HG03521 (cell line): ENCODE measurements around the gene KLHDC7A.

Source experiments
- ATAC-seq: cut with Tn5 transposase; IDR thresholded peaks from one replicate; pipeline ENCODE4 v1.9.1; 2021; ENCODE audit warnings: mild to moderate bottlenecking, moderate library complexity; ENCODE audit not compliant: unreplicated experiment

Gene KLHDC7A

GRCh38 chr1:18470671-18471355 lies 9.9 kb upstream of the KLHDC7A start:
- ATAC-seq = no peak

- ATAC-seq = no peak
Observed at GRCh38 chr1:18473195-18473815, 7.4 kb upstream of the KLHDC7A start.

GRCh38 chr1:18474559-18475175 lies 6.1 kb upstream of the KLHDC7A start:
- no peak for ATAC-seq

- no peak for ATAC-seq
Observed at GRCh38 chr1:18475234-18475905, 5.4 kb upstream of the KLHDC7A start.

GRCh38 chr1:18479454-18479853 lies 1.3 kb upstream of the KLHDC7A start:
- ATAC-seq = no peak

GRCh38 chr1:18481190-18481920 lies 625 bp downstream of the KLHDC7A start:
- ATAC-seq = no peak

GRCh38 chr1:18481921-18482701 lies 1.4 kb downstream of the KLHDC7A start:
- ATAC-seq = no peak

GRCh38 chr1:18482721-18483425 lies 2.1 kb downstream of the KLHDC7A start:
- ATAC-seq = no peak

GRCh38 chr1:18484276-18484675 lies 3.5 kb downstream of the KLHDC7A start:
- no peak for ATAC-seq

- ATAC-seq = no peak
Observed at GRCh38 chr1:18484721-18485120, 4.0 kb downstream of the KLHDC7A start.

- ATAC-seq = no peak
Observed at GRCh38 chr1:18485227-18485626, 4.5 kb downstream of the KLHDC7A start.

- no peak for ATAC-seq
Observed at GRCh38 chr1:18486195-18486594, 5.5 kb downstream of the KLHDC7A start.

GRCh38 chr1:18489417-18490143 lies 8.8 kb downstream of the KLHDC7A start:
- no peak for ATAC-seq

- no peak for ATAC-seq
Observed at GRCh38 chr1:18491168-18491567, 10.4 kb downstream of the KLHDC7A start.

- ATAC-seq = no peak
Observed at GRCh38 chr1:18494304-18494703, 13.6 kb downstream of the KLHDC7A start.

- ATAC-seq = no peak
Observed at GRCh38 chr1:18495635-18496034, 14.9 kb downstream of the KLHDC7A start.

GRCh38 chr1:18496056-18496455 lies 15.3 kb downstream of the KLHDC7A start:
- no peak for ATAC-seq

- no peak for ATAC-seq
Observed at GRCh38 chr1:18496497-18497235, 15.9 kb downstream of the KLHDC7A start.
